Activated CD8-positive, alpha-beta memory T cell treated with anti-CD3 and anti-CD28 coated beads, Interleukin-2, amount 50 U/mL, for 48 hours (primary cell): ENCODE data around the gene PHF23.
A peak's percentile ranks its signal among the peaks of the same experiment; 100 is the strongest.

Experiments
- DNase-seq: peaks from one replicate; pipeline ENCODE4 v3.0.0-alpha.2; 2020

Gene PHF23

GRCh38 chr17:7237761-7238419, 1.4 kb downstream of the PHF23 start:
- DNase-seq: peak; percentile 94

GRCh38 chr17:7237266-7237760, 1.9 kb downstream of the PHF23 start:
- no peak for DNase-seq

GRCh38 chr17:7236808-7237207, 2.4 kb downstream of the PHF23 start:
- DNase-seq: no peak

- DNase-seq: no peak
Observed at GRCh38 chr17:7235693-7236665, 3.3 kb downstream of the PHF23 start.

- DNase-seq: peak; percentile 95
Observed at GRCh38 chr17:7234083-7234951, 4.9 kb downstream of the PHF23 start, which contains the start of gene DVL2. TSS of gene DVL2 (minus strand) at chr17:7234517. CDS start at chr17:7234262, 255 bp downstream.

- DNase-seq: no peak
Observed at GRCh38 chr17:7233701-7234082, 5.6 kb downstream of the PHF23 start.

GRCh38 chr17:7232114-7232513, 7.1 kb downstream of the PHF23 start:
- no peak for DNase-seq

GRCh38 chr17:7229504-7229903, 9.8 kb downstream of the PHF23 start:
- no peak for DNase-seq

GRCh38 chr17:7228920-7229319, 10.3 kb downstream of the PHF23 start:
- no peak for DNase-seq

GRCh38 chr17:7226721-7227710, 12.2 kb downstream of the PHF23 start:
- no peak for DNase-seq

GRCh38 chr17:7225711-7226331, 13.4 kb downstream of the PHF23 start:
- DNase-seq: no peak

GRCh38 chr17:7224661-7225111, 14.6 kb downstream of the PHF23 start:
- DNase-seq: no peak

- no peak for DNase-seq
Observed at GRCh38 chr17:7224110-7224509, 15.1 kb downstream of the PHF23 start.

GRCh38 chr17:7223375-7223774, 15.9 kb downstream of the PHF23 start:
- no peak for DNase-seq

GRCh38 chr17:7222972-7223292, 16.3 kb downstream of the PHF23 start:
- DNase-seq: no peak

GRCh38 chr17:7222093-7222971, 16.9 kb downstream of the PHF23 start:
- DNase-seq: no peak

GRCh38 chr17:7221278-7222092, 17.8 kb downstream of the PHF23 start:
- DNase-seq: no peak

- DNase-seq: peak; percentile 81
Observed at GRCh38 chr17:7220593-7221277, 18.5 kb downstream of the PHF23 start.
